KOPT-K1 (cell line): Measurements from ENCODE around the gene NDUFS3.

Experiments used
- H3K27ac ChIP-seq: fragments of 200-600 bp; sonication (generic); 2 replicates; pipeline ENCODE4 v1.5.1; 2016; ENCODE audit warnings: antibody characterized with exemption, mild to moderate bottlenecking, low read depth, low read length; ENCODE audit not compliant: poor library complexity, severe bottlenecking
- H3K36me3 ChIP-seq: fragments of 200-600 bp; sonication (generic); 2 replicates; pipeline ENCODE4 v1.5.1; 2017; ENCODE audit warnings: antibody characterized with exemption, mild to moderate bottlenecking, low read length, moderate library complexity; ENCODE audit not compliant: insufficient read depth
- H3K9me3 ChIP-seq: fragments of 200-600 bp; sonication (generic); 2 replicates; pipeline ENCODE4 v1.5.1; 2017; ENCODE audit warnings: antibody characterized with exemption, low read length, mild to moderate bottlenecking; ENCODE audit not compliant: insufficient read depth, poor library complexity, severe bottlenecking

The NDUFS3 gene

GRCh38 chr11:47620836-47621378 is 42.0 kb downstream of the NDUFS3 start:
- Histone ChIP-seq H3K36me3 (peaks cover 98% of the 10 kb centered on the region), H3K27ac (no peak overlapping the region), H3K9me3 (no peaks in the 10 kb centered on the region)

- no peak overlapping the region for H3K27ac ChIP-seq
- peaks cover 98% of the 10 kb centered on the region for H3K36me3 ChIP-seq
- no peaks in the 10 kb centered on the region for H3K9me3 ChIP-seq
These were observed 47.4 kb downstream of the NDUFS3 start for GRCh38 chr11:47626234-47626633.

DNA sequence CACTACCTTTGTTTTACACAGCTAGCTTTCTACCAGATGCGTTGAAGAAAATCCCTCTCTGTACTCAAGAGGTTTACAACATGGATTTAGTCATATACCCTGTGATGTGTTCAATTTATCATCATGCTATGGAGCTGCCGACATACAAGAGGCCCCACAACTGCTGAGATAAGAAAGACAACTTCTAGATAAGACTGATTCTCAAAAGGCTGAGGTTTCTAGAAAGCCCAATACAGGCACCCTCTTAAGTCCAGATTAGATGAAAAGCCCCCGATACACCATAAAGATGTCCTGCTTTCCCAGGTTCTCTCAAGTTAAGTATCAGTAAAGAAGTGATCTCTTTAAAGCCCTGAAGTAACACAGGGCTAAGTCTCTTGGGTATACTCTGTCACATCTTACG is 49.2 kb downstream of the NDUFS3 start:
- H3K36me3 ChIP-seq: peaks cover 98% of the 10 kb centered on the region
- H3K9me3 ChIP-seq: no peaks in the 10 kb centered on the region
- H3K27ac ChIP-seq: no peak overlapping the region

GRCh38 chr11:47631473-47631872 is 52.6 kb downstream of the NDUFS3 start:
- Histone ChIP-seq H3K27ac (no peak overlapping the region), H3K36me3 (peaks cover 97% of the 10 kb centered on the region), H3K9me3 (no peaks in the 10 kb centered on the region)
